ENCODE data around the gene DSCAM.

- TF ChIP-seq, protein P1, sequence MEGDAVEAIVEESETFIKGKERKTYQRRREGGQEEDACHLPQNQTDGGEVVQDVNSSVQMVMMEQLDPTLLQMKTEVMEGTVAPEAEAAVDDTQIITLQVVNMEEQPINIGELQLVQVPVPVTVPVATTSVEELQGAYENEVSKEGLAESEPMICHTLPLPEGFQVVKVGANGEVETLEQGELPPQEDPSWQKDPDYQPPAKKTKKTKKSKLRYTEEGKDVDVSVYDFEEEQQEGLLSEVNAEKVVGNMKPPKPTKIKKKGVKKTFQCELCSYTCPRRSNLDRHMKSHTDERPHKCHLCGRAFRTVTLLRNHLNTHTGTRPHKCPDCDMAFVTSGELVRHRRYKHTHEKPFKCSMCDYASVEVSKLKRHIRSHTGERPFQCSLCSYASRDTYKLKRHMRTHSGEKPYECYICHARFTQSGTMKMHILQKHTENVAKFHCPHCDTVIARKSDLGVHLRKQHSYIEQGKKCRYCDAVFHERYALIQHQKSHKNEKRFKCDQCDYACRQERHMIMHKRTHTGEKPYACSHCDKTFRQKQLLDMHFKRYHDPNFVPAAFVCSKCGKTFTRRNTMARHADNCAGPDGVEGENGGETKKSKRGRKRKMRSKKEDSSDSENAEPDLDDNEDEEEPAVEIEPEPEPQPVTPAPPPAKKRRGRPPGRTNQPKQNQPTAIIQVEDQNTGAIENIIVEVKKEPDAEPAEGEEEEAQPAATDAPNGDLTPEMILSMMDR (IDR thresholded peaks at IDR 0.05 in 4 of 5, conservative IDR thresholded peaks at IDR 0.05 in 1 of 5): no peak
- no peak for TF ChIP-seq POLR2A (IDR thresholded peaks at IDR 0.05)
Measured at GRCh38 chr21:40496116-40496515, 350.8 kb downstream of the DSCAM start.
